ENCODE measurements around the gene ZNF423. TPM values are rescaled to one million over a fixed set of nuclear protein-coding genes. Genes with fewer than 3 reads are reported as not detected.

The ZNF423 gene
- total RNA-seq, 4 donors from 2014 or later: 7.0 to 19.7 (median 8.4) TPM

DNA sequence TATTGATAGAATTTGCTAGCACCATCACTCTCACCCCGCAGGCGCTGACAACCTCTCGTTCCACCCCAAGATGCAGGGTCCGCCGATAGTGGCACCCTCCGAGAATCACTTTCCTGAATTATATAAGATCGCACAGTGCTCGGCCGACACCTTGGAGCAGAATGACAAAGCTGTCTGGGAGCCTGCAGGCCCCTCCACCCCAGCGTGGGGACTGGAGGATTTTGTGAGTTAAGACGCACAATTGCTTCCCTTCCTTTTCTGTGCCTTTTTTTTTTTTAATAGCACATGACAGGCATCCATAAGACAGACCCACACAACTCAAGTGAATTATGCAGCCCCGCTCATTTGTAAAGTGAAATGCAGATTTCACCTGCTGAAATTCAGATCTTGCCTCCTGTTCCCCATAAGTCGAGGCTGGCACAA lies 327.0 kb downstream of the ZNF423 start:
- H3K27ac ChIP-seq: peak overlapping the region in 3 of 4 donors; percentile 35 to 58 (median 39)
- WGBS, 2 donors (ENCODE audit: low coverage in 1 of 2): 62 to 66% methylated on average over 6 to 8 of the region's 13 CpGs
- ATAC-seq: no peak

DNA sequence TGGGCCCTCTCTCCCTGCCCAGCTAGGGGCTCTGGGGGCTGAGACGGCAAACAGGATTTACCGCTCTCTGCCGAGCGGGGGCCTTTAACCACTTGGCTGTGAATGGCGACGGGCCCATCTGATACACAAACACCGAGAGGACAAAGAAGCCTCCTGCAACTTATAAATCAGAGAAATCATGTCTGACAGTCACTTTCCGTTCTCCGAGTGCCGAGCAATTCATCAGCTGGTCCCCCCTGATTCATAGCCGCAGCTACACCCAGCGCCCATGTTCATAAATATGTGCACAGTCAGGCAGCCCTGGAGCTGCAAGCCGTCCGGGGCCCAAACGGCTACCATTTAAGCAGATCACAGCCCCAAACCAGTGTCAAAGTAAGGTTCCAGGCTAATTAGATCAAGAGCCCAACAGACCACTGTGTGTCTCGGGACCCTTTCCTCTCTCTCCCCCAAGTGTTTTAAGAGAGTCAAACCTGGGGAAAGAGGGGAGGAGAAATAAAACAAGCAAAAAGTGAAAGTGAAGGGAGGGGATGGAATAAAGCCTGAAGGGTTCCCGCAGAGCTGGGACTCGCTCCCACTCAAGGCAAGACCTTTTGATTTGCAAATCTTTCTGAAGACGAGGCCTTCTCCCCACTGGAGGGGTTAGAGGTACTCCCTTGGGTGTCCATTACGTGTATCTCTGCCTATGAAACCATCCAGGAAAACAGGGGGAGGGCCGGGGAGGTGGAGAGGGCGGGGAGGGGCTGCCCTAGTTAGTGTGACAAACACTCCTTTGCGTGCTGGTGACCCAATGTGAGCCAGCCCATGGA lies 327.6 kb downstream of the ZNF423 start:
- Histone ChIP-seq H3K9me3 (no peaks in the 10 kb centered on the region), H3K4me1 (peaks cover 0 to 14% (median 0%) of the 10 kb centered on the region in 3 donors), H3K27me3 (no peaks in the 10 kb centered on the region), H3K4me3 (peak overlapping the region; percentile 12 to 41), H3K27ac (peak overlapping the region in 3 of 4 donors; percentile 35 to 58 (median 39)), H3K36me3 (peaks cover 0 to 4% of the 10 kb centered on the region in 2 donors)
- 9 to 31% methylated on average over 7 to 13 of the region's 23 CpGs for WGBS, 2 donors (ENCODE audit: low coverage in 1 of 2)
- peak; percentile 50 for ATAC-seq
- TF ChIP-seq, protein P1, sequence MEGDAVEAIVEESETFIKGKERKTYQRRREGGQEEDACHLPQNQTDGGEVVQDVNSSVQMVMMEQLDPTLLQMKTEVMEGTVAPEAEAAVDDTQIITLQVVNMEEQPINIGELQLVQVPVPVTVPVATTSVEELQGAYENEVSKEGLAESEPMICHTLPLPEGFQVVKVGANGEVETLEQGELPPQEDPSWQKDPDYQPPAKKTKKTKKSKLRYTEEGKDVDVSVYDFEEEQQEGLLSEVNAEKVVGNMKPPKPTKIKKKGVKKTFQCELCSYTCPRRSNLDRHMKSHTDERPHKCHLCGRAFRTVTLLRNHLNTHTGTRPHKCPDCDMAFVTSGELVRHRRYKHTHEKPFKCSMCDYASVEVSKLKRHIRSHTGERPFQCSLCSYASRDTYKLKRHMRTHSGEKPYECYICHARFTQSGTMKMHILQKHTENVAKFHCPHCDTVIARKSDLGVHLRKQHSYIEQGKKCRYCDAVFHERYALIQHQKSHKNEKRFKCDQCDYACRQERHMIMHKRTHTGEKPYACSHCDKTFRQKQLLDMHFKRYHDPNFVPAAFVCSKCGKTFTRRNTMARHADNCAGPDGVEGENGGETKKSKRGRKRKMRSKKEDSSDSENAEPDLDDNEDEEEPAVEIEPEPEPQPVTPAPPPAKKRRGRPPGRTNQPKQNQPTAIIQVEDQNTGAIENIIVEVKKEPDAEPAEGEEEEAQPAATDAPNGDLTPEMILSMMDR (IDR thresholded peaks at IDR 0.05): no peak
- no peak for TF ChIP-seq POLR2AphosphoS5 (IDR thresholded peaks at IDR 0.05)
- TF ChIP-seq EP300 (IDR thresholded peaks at IDR 0.05): no peak
- no peak for TF ChIP-seq POLR2A (IDR thresholded peaks at IDR 0.05)

More for the DNA sequence above, 327.0 kb downstream of the ZNF423 start:
- TF ChIP-seq EP300 (IDR thresholded peaks at IDR 0.05): no peak
- TF ChIP-seq POLR2AphosphoS5 (IDR thresholded peaks at IDR 0.05): no peak
- TF ChIP-seq POLR2A (IDR thresholded peaks at IDR 0.05): no peak
- TF ChIP-seq, protein P1 (IDR thresholded peaks at IDR 0.05): no peak
- no peaks in the 10 kb centered on the region for H3K9me3 ChIP-seq
- peak overlapping the region; percentile 12 to 41 for H3K4me3 ChIP-seq
- no peaks in the 10 kb centered on the region for H3K27me3 ChIP-seq
- no peaks in the 10 kb centered on the region for H3K36me3 ChIP-seq
- H3K4me1 ChIP-seq: peaks cover 0 to 14% (median 0%) of the 10 kb centered on the region in 3 donors

DNA sequence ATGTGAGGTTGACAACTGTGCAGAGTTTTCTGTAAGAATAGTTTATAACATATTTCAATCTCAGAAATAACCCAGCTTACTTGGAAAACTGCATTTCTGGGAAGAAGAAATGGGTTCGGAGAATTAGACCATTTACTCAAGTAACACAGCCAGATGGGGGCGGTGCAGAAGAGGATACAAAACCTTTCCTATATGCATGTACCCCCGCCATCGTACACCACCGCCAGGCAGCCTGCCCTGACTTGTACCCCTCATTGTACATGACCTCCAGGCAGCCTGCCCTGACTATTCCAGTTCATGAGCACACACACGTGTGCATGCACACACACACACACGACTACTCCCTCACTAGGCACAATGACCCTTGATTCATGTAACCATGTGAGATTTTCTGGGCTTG lies 328.3 kb downstream of the ZNF423 start:
- 73% methylated on average over 7 of the region's 7 CpGs; no CpG with 5 or more reads in 1 of the 2 donors for WGBS, 2 donors (ENCODE audit: low coverage in 1 of 2)

DNA sequence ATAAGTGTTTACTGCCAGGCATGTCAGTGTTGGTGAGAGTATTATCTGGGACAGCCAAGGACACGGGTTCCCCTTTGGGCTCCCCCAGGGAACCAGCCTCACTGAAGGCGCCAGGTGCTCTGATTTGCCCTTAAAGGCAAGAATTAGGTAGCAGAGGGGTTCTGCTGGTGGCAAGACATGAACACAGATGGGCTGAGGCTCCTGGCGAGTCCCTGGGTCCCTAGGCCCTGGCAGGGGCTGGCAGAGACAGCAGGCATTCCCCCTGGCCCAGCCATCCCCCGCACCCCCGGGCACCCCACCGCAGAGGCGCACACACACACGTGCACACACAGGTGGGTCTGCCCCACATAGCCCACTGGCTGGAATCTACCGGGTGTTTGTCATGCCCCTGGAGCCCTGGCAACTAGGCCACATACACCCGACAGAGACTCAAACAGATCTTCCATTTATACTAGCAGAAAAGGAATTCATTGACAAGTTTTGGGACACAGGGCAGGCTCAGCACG lies 329.0 kb downstream of the ZNF423 start:
- WGBS, 2 donors (ENCODE audit: low coverage in 1 of 2): no CpG with 5 or more reads among the region's 11 CpGs
- no peak for ATAC-seq
- Histone ChIP-seq H3K4me1 (peaks cover 0 to 14% (median 0%) of the 10 kb centered on the region in 3 donors), H3K4me3 (no peak overlapping the region), H3K27me3 (no peaks in the 10 kb centered on the region), H3K36me3 (peaks cover 0 to 18% of the 10 kb centered on the region in 2 donors), H3K27ac (no peak overlapping the region), H3K9me3 (no peaks in the 10 kb centered on the region)
- TF ChIP-seq, protein P1 (IDR thresholded peaks at IDR 0.05): no peak

More for the DNA sequence above, 328.3 kb downstream of the ZNF423 start:
- Histone ChIP-seq H3K36me3 (peaks cover 0 to 11% of the 10 kb centered on the region in 2 donors), H3K27ac (peak overlapping the region in 2 of 4 donors; percentile 39 to 58), H3K27me3 (no peaks in the 10 kb centered on the region), H3K4me1 (peaks cover 0 to 14% (median 0%) of the 10 kb centered on the region in 3 donors), H3K9me3 (no peaks in the 10 kb centered on the region), H3K4me3 (peak overlapping the region in 1 of 2 donors; percentile 41)
- no peak for ATAC-seq
- TF ChIP-seq, protein P1 (IDR thresholded peaks at IDR 0.05): no peak
- TF ChIP-seq POLR2A (IDR thresholded peaks at IDR 0.05): no peak
- TF ChIP-seq EP300 (IDR thresholded peaks at IDR 0.05): no peak
- TF ChIP-seq POLR2AphosphoS5 (IDR thresholded peaks at IDR 0.05): no peak
